WTC11 (cell line): Measurements from ENCODE around the gene LRMDA. TPM values are rescaled to one million over a fixed set of nuclear protein-coding genes. Genes with fewer than 3 reads are reported as not detected.

Source experiments
- ATAC-seq: fragments of 200-7000 bp; cut with Tn5 transposase; 2 replicates; pipeline ENCODE4 v1.10.0; 2021; ENCODE audit warnings: mild to moderate bottlenecking, moderate library complexity
- CTCF ChIA-PET: fragments of 300-600 bp; sonication (Branson Sonifier 250); formaldehyde crosslinking; loops from one replicate; lab custom pipeline; 2021; ENCODE audit warnings: antibody characterized with exemption; lab: Charles Lee
- POLR2A ChIA-PET: fragments of 350-600 bp; sonication (Branson Sonifier 250); formaldehyde crosslinking; loops from one replicate; lab custom pipeline; 2021; ENCODE audit warnings: antibody characterized with exemption; lab: Charles Lee
- DNase-seq: peaks from one replicate; pipeline ENCODE4 v3.0.0; 2021; ENCODE audit warnings: low spot score
- H3K27ac Mint-ChIP-seq: 2 replicates; pipeline ENCODE4 v1.8.0; 2021; ENCODE audit warnings: mixed read lengths
- H3K27me3 Mint-ChIP-seq: 2 replicates; pipeline ENCODE4 v1.8.0; 2021; ENCODE audit warnings: low read depth, mild to moderate bottlenecking, moderate library complexity, mixed read lengths
- H3K36me3 Mint-ChIP-seq: 2 replicates; pipeline ENCODE4 v1.8.0; 2021; ENCODE audit warnings: mixed read lengths
- H3K4me1 Mint-ChIP-seq: 2 replicates; pipeline ENCODE4 v1.8.0; 2022; ENCODE audit warnings: mixed read lengths
- H3K4me3 Mint-ChIP-seq: 2 replicates; pipeline ENCODE4 v1.8.0; 2021; ENCODE audit warnings: mild to moderate bottlenecking, moderate library complexity, mixed read lengths
- H3K9me3 Mint-ChIP-seq: 2 replicates; pipeline ENCODE4 v1.8.0; 2021; ENCODE audit warnings: mixed read lengths
- CREM ChIP-seq: sonication (generic); formaldehyde crosslinking; IDR thresholded peaks from 2 replicates; pipeline ENCODE4 v1.8.1; 2022; ENCODE audit warnings: mild to moderate bottlenecking, missing genetic modification reagents, moderate library complexity
- HMGA2 ChIP-seq: fragments of 250-450 bp; sonication (Bioruptor Pico); IDR thresholded peaks from 2 replicates; pipeline ENCODE4 v1.4.0; 2021; ENCODE audit warnings: mild to moderate bottlenecking, moderate library complexity
- NFE2L1 ChIP-seq: sonication (generic); formaldehyde crosslinking; IDR thresholded peaks from 2 replicates; pipeline ENCODE4 v1.8.1; 2023; ENCODE audit warnings: missing genetic modification reagents
- OVOL2 ChIP-seq: fragments of 250-450 bp; sonication (Bioruptor Pico); IDR thresholded peaks from 2 replicates; pipeline ENCODE4 v1.9.0; 2021; ENCODE audit warnings: mild to moderate bottlenecking, borderline replicate concordance
- PRRX2 ChIP-seq: fragments of 250-450 bp; sonication (Bioruptor Pico); IDR thresholded peaks from 2 replicates; pipeline ENCODE4 v1.8.0; 2021; ENCODE audit warnings: mild to moderate bottlenecking
- RELA ChIP-seq: sonication (generic); formaldehyde crosslinking; IDR thresholded peaks from 2 replicates; pipeline ENCODE4 v1.8.1; 2022; ENCODE audit warnings: missing genetic modification reagents, mild to moderate bottlenecking, borderline replicate concordance
- SMAD4 ChIP-seq: sonication (generic); formaldehyde crosslinking; IDR thresholded peaks from 2 replicates; pipeline ENCODE4 v1.8.0; 2022; ENCODE audit warnings: mild to moderate bottlenecking, missing genetic modification reagents
- TP53 ChIP-seq: sonication (generic); formaldehyde crosslinking; IDR thresholded peaks from 2 replicates; pipeline ENCODE4 v1.8.1; 2023; ENCODE audit warnings: mild to moderate bottlenecking, missing genetic modification reagents
- ZBTB21 ChIP-seq: sonication (generic); formaldehyde crosslinking; IDR thresholded peaks from 2 replicates; pipeline ENCODE4 v1.8.1; 2023; ENCODE audit warnings: mild to moderate bottlenecking, missing genetic modification reagents, borderline replicate concordance
- ZNF317 ChIP-seq: sonication (generic); formaldehyde crosslinking; IDR thresholded peaks from 2 replicates; pipeline ENCODE4 v1.8.1; 2023; ENCODE audit warnings: low read depth, mild to moderate bottlenecking, moderate library complexity, missing genetic modification reagents, borderline replicate concordance
- ZNF416 ChIP-seq: fragments of 250-450 bp; sonication (Bioruptor Pico); IDR thresholded peaks from 2 replicates; pipeline ENCODE4 v1.9.0; 2021; ENCODE audit warnings: mild to moderate bottlenecking, inconsistent platforms
- total RNA-seq: library from RNA; stranded (reverse); gene quantifications from 3 replicates; pipeline ENCODE4 v1.2.3, GENCODE V29; 2021
- TF ChIP-seq, protein P1 (sequence below): sonication (generic); formaldehyde crosslinking; IDR thresholded peaks from 2 replicates; pipeline ENCODE4 v1.8.0; 2023; ENCODE audit warnings: missing genetic modification reagents, mild to moderate bottlenecking, borderline replicate concordance
- TF ChIP-seq, protein P2 (sequence below): sonication (generic); formaldehyde crosslinking; IDR thresholded peaks from 2 replicates; pipeline ENCODE4 v1.8.1; 2022; ENCODE audit warnings: mild to moderate bottlenecking, missing genetic modification reagents, moderate library complexity, borderline replicate concordance
- TF ChIP-seq, protein P3 (sequence below): fragments of 250-450 bp; sonication (Bioruptor Pico); IDR thresholded peaks from 2 replicates; pipeline ENCODE4 v1.8.0; 2021; ENCODE audit warnings: mild to moderate bottlenecking
- TF ChIP-seq, protein P4 (sequence below): sonication (generic); formaldehyde crosslinking; IDR thresholded peaks from 2 replicates; pipeline ENCODE4 v1.8.1; 2022; ENCODE audit warnings: low read depth, mild to moderate bottlenecking, moderate library complexity, missing genetic modification reagents, borderline replicate concordance
- TF ChIP-seq, protein P5 (sequence below): sonication (generic); formaldehyde crosslinking; IDR thresholded peaks from 2 replicates; pipeline ENCODE4 v1.8.0; 2022; ENCODE audit warnings: missing genetic modification reagents
- TF ChIP-seq, protein P6 (sequence below): fragments of 250-450 bp; sonication (Bioruptor Pico); IDR thresholded peaks from 2 replicates; pipeline ENCODE4 v1.9.0; 2021; ENCODE audit warnings: mild to moderate bottlenecking
- TF ChIP-seq, protein P7 (sequence below): fragments of 250-450 bp; sonication (Bioruptor Pico); IDR thresholded peaks from 2 replicates; pipeline ENCODE4 v1.9.0; 2021; ENCODE audit warnings: mild to moderate bottlenecking, borderline replicate concordance
- TF ChIP-seq, protein P8 (sequence below): sonication (generic); formaldehyde crosslinking; IDR thresholded peaks from 2 replicates; pipeline ENCODE4 v1.8.1; 2023; ENCODE audit warnings: mild to moderate bottlenecking, missing genetic modification reagents, moderate library complexity

Gene LRMDA
- total RNA-seq, 1 experiment from 2014 or later, result 0.92 TPM

DNA sequence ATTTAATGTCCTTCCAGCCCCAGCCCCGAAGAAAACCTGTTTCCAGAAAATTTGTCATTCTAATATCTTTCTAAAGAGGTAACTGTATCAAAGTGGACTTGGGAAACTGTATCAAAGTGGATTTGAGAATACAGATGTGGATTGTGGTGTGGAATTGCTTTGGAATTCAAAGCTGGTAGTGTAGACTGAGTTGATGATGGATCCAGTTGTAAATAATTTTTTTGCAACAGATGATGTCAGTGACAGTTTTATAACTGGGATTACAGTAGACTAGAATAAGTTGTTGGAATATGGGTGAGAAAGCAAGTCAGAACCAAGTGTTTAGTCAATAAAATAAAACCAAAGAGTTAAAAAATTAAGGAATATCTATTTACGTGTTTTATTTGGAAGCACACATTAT lies 202.1 kb downstream of the LRMDA start:
- H3K27ac Mint-ChIP-seq, result no peak overlapping the region
- H3K4me3 Mint-ChIP-seq, result no peak overlapping the region
- DNase-seq (no peak), ATAC-seq (no peak)
- H3K27me3 Mint-ChIP-seq, result peaks cover 2% of the 10 kb centered on the region; the same call in 1 of the 2 replicates
- CTCF ChIA-PET, result interaction anchor here (0.7 kb wide), 1 partner anchor 18 kb away, joined by 3 read pairs; no protein-coding TSS in a partner anchor
- TF ChIP-seq TP53 (CRISPR knock-in tag) (no peak), PRRX2 (CRISPR knock-in tag) (no peak), ZNF317 (no peak), RELA (no peak), ZBTB21 (no peak), SMAD4 (CRISPR knock-in tag) (no peak), OVOL2 (no peak), CREM (no peak)
- TF ChIP-seq, protein P1, sequence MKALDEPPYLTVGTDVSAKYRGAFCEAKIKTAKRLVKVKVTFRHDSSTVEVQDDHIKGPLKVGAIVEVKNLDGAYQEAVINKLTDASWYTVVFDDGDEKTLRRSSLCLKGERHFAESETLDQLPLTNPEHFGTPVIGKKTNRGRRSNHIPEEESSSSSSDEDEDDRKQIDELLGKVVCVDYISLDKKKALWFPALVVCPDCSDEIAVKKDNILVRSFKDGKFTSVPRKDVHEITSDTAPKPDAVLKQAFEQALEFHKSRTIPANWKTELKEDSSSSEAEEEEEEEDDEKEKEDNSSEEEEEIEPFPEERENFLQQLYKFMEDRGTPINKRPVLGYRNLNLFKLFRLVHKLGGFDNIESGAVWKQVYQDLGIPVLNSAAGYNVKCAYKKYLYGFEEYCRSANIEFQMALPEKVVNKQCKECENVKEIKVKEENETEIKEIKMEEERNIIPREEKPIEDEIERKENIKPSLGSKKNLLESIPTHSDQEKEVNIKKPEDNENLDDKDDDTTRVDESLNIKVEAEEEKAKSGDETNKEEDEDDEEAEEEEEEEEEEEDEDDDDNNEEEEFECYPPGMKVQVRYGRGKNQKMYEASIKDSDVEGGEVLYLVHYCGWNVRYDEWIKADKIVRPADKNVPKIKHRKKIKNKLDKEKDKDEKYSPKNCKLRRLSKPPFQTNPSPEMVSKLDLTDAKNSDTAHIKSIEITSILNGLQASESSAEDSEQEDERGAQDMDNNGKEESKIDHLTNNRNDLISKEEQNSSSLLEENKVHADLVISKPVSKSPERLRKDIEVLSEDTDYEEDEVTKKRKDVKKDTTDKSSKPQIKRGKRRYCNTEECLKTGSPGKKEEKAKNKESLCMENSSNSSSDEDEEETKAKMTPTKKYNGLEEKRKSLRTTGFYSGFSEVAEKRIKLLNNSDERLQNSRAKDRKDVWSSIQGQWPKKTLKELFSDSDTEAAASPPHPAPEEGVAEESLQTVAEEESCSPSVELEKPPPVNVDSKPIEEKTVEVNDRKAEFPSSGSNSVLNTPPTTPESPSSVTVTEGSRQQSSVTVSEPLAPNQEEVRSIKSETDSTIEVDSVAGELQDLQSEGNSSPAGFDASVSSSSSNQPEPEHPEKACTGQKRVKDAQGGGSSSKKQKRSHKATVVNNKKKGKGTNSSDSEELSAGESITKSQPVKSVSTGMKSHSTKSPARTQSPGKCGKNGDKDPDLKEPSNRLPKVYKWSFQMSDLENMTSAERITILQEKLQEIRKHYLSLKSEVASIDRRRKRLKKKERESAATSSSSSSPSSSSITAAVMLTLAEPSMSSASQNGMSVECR (CRISPR knock-in tag), result no peak
- TF ChIP-seq, protein P2, sequence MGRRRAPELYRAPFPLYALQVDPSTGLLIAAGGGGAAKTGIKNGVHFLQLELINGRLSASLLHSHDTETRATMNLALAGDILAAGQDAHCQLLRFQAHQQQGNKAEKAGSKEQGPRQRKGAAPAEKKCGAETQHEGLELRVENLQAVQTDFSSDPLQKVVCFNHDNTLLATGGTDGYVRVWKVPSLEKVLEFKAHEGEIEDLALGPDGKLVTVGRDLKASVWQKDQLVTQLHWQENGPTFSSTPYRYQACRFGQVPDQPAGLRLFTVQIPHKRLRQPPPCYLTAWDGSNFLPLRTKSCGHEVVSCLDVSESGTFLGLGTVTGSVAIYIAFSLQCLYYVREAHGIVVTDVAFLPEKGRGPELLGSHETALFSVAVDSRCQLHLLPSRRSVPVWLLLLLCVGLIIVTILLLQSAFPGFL, result no peak
- TF ChIP-seq, protein P3, sequence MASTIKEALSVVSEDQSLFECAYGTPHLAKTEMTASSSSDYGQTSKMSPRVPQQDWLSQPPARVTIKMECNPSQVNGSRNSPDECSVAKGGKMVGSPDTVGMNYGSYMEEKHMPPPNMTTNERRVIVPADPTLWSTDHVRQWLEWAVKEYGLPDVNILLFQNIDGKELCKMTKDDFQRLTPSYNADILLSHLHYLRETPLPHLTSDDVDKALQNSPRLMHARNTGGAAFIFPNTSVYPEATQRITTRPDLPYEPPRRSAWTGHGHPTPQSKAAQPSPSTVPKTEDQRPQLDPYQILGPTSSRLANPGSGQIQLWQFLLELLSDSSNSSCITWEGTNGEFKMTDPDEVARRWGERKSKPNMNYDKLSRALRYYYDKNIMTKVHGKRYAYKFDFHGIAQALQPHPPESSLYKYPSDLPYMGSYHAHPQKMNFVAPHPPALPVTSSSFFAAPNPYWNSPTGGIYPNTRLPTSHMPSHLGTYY (CRISPR knock-in tag), result no peak
- TF ChIP-seq, protein P4, sequence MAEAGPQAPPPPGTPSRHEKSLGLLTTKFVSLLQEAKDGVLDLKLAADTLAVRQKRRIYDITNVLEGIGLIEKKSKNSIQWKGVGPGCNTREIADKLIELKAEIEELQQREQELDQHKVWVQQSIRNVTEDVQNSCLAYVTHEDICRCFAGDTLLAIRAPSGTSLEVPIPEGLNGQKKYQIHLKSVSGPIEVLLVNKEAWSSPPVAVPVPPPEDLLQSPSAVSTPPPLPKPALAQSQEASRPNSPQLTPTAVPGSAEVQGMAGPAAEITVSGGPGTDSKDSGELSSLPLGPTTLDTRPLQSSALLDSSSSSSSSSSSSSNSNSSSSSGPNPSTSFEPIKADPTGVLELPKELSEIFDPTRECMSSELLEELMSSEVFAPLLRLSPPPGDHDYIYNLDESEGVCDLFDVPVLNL, result no peak
- TF ChIP-seq, protein P5, sequence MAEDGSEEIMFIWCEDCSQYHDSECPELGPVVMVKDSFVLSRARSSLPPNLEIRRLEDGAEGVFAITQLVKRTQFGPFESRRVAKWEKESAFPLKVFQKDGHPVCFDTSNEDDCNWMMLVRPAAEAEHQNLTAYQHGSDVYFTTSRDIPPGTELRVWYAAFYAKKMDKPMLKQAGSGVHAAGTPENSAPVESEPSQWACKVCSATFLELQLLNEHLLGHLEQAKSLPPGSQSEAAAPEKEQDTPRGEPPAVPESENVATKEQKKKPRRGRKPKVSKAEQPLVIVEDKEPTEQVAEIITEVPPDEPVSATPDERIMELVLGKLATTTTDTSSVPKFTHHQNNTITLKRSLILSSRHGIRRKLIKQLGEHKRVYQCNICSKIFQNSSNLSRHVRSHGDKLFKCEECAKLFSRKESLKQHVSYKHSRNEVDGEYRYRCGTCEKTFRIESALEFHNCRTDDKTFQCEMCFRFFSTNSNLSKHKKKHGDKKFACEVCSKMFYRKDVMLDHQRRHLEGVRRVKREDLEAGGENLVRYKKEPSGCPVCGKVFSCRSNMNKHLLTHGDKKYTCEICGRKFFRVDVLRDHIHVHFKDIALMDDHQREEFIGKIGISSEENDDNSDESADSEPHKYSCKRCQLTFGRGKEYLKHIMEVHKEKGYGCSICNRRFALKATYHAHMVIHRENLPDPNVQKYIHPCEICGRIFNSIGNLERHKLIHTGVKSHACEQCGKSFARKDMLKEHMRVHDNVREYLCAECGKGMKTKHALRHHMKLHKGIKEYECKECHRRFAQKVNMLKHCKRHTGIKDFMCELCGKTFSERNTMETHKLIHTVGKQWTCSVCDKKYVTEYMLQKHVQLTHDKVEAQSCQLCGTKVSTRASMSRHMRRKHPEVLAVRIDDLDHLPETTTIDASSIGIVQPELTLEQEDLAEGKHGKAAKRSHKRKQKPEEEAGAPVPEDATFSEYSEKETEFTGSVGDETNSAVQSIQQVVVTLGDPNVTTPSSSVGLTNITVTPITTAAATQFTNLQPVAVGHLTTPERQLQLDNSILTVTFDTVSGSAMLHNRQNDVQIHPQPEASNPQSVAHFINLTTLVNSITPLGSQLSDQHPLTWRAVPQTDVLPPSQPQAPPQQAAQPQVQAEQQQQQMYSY (CRISPR knock-in tag), result no peak
- TF ChIP-seq, all 79 proteins: peak for 0
- Mint-ChIP-seq H3K4me1 (0 out of 2 replicates have a peak, but pooled peaks cover 5% of the 10 kb centered on the region), H3K9me3 (no peaks in the 10 kb centered on the region), H3K36me3 (no peaks in the 10 kb centered on the region)
- POLR2A ChIA-PET, result no interaction called here

DNA sequence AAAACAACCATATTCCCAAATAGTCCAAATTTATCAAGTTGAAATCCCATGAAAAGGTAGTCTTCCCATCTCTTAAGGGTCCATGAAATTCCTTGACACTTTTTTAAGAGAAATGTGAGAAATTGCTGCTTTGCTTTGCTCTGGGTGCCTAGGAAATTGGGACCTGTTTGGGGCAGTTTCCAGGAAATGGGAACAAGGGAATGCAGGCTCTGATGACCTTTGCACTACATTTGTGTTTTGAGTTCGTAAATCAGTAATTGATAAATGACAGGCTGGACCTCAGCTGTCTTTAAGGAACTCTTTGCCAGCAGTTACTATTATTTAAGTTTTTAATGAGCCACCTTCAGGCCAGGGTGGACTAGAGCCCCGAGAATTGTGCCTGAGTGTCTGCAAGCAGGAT lies 203.5 kb downstream of the LRMDA start:
- ChIA-PET POLR2A (no interaction called here), CTCF (no interaction called here)
- peaks cover 3% of the 10 kb centered on the region; the same call in 1 of the 2 replicates for H3K27me3 Mint-ChIP-seq
- 0 out of 2 replicates have a peak, but pooled peaks cover 5% of the 10 kb centered on the region for H3K4me1 Mint-ChIP-seq
- H3K4me3 Mint-ChIP-seq, result no peak overlapping the region
- H3K9me3 Mint-ChIP-seq, result no peaks in the 10 kb centered on the region
- DNase-seq, result no peak
- no peaks in the 10 kb centered on the region for H3K36me3 Mint-ChIP-seq
- no peak for ATAC-seq
- no peak overlapping the region for H3K27ac Mint-ChIP-seq
- TF ChIP-seq, protein P6, sequence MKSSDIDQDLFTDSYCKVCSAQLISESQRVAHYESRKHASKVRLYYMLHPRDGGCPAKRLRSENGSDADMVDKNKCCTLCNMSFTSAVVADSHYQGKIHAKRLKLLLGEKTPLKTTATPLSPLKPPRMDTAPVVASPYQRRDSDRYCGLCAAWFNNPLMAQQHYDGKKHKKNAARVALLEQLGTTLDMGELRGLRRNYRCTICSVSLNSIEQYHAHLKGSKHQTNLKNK (CRISPR knock-in tag), result no peak
- TF ChIP-seq ZNF416 (CRISPR knock-in tag) (no peak), HMGA2 (no peak), NFE2L1 (no peak)
- TF ChIP-seq, protein P7, sequence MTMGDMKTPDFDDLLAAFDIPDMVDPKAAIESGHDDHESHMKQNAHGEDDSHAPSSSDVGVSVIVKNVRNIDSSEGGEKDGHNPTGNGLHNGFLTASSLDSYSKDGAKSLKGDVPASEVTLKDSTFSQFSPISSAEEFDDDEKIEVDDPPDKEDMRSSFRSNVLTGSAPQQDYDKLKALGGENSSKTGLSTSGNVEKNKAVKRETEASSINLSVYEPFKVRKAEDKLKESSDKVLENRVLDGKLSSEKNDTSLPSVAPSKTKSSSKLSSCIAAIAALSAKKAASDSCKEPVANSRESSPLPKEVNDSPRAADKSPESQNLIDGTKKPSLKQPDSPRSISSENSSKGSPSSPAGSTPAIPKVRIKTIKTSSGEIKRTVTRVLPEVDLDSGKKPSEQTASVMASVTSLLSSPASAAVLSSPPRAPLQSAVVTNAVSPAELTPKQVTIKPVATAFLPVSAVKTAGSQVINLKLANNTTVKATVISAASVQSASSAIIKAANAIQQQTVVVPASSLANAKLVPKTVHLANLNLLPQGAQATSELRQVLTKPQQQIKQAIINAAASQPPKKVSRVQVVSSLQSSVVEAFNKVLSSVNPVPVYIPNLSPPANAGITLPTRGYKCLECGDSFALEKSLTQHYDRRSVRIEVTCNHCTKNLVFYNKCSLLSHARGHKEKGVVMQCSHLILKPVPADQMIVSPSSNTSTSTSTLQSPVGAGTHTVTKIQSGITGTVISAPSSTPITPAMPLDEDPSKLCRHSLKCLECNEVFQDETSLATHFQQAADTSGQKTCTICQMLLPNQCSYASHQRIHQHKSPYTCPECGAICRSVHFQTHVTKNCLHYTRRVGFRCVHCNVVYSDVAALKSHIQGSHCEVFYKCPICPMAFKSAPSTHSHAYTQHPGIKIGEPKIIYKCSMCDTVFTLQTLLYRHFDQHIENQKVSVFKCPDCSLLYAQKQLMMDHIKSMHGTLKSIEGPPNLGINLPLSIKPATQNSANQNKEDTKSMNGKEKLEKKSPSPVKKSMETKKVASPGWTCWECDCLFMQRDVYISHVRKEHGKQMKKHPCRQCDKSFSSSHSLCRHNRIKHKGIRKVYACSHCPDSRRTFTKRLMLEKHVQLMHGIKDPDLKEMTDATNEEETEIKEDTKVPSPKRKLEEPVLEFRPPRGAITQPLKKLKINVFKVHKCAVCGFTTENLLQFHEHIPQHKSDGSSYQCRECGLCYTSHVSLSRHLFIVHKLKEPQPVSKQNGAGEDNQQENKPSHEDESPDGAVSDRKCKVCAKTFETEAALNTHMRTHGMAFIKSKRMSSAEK, result no peak
- TF ChIP-seq, protein P8, sequence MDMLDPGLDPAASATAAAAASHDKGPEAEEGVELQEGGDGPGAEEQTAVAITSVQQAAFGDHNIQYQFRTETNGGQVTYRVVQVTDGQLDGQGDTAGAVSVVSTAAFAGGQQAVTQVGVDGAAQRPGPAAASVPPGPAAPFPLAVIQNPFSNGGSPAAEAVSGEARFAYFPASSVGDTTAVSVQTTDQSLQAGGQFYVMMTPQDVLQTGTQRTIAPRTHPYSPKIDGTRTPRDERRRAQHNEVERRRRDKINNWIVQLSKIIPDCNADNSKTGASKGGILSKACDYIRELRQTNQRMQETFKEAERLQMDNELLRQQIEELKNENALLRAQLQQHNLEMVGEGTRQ (CRISPR knock-in tag), result no peak
